ENCODE measurements around the gene PLD4.

DNA sequence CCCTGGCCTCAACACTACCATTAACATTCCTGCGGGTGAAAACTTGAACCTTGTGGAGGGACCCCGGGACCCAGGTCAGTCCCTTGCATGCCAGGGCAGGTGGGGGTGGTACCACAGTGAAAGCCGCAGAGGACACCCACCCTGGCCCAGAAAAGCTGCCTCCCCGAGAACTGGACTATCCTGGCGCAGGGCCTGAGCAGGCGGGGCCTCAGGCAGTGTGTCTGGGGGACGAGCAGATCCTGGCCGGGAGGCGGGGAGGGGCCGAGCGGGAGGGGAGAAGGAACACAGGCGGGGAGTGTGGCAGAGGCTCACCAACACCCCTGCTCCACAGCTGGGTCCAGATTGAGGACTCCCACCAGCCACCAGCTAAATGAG is 43.5 kb downstream of the PLD4 start:
- TF ChIP-seq CTBP1 (IDR thresholded peaks at IDR 0.05; ENCODE audit: borderline replicate concordance) (no peak), ELF4 (IDR thresholded peaks at IDR 0.05) (no peak), TARDBP (IDR thresholded peaks at IDR 0.05) (no peak), FOXK2 (IDR thresholded peaks at IDR 0.05) (no peak), ARNT (IDR thresholded peaks at IDR 0.05) (no peak)
